Karpas-422 (cell line): ENCODE results near the gene ITFG1. TPM values are rescaled to one million over a fixed set of nuclear protein-coding genes. Genes with fewer than 3 reads are reported as not detected.
"Not testable (repeated sequence)": the region's sequence is repeated elsewhere in the genome, so short reads cannot be mapped to it uniquely, and the experiment has no call there.

Source experiments
- DNase-seq: peaks from one replicate; pipeline ENCODE4 v3.0.0-alpha.2; 2015
- H2AFZ ChIP-seq: fragments of 200-600 bp; sonication (generic); 2 replicates; pipeline ENCODE4 v1.6.1; 2014; ENCODE audit warnings: antibody characterized with exemption, low read length, mixed read lengths
- H3K27ac ChIP-seq: fragments of 200-600 bp; sonication (generic); 2 replicates; pipeline ENCODE4 v1.5.1; 2014; ENCODE audit warnings: mild to moderate bottlenecking, low read length, moderate library complexity
- H3K27me3 ChIP-seq: fragments of 200-600 bp; sonication (generic); 2 replicates; pipeline ENCODE4 v1.6.1; 2014; ENCODE audit warnings: low read length, mixed read lengths
- H3K36me3 ChIP-seq: fragments of 200-600 bp; sonication (generic); 2 replicates; pipeline ENCODE4 v1.6.1; 2014; ENCODE audit warnings: low read length, mixed read lengths; ENCODE audit not compliant: insufficient read depth
- H3K4me1 ChIP-seq: fragments of 200-600 bp; sonication (generic); 2 replicates; pipeline ENCODE4 v1.6.1; 2014; ENCODE audit warnings: mild to moderate bottlenecking, low read length, mixed read lengths
- H3K4me2 ChIP-seq: fragments of 200-600 bp; sonication (generic); 2 replicates; pipeline ENCODE4 v1.6.1; 2014; ENCODE audit warnings: low read length, low read depth, mild to moderate bottlenecking; ENCODE audit not compliant: poor library complexity, severe bottlenecking
- H3K4me3 ChIP-seq: fragments of 200-600 bp; sonication (generic); 2 replicates; pipeline ENCODE4 v1.5.1; 2014; ENCODE audit warnings: mild to moderate bottlenecking, antibody characterized with exemption, low read length, mixed read lengths
- H3K79me2 ChIP-seq: fragments of 200-600 bp; sonication (generic); 2 replicates; pipeline ENCODE4 v1.6.1; 2014; ENCODE audit warnings: mild to moderate bottlenecking, low read length, mixed read lengths
- H3K9ac ChIP-seq: fragments of 200-600 bp; sonication (generic); 2 replicates; pipeline ENCODE4 v1.6.0; 2014; ENCODE audit warnings: low read length
- H3K9me2 ChIP-seq: fragments of 200-600 bp; sonication (generic), shearing (Covaris generic); replicated peaks from 2 replicates; pipeline ENCODE4 v1.6.0; 2014; ENCODE audit warnings: mild to moderate bottlenecking, low read length, moderate library complexity; ENCODE audit not compliant: insufficient read depth
- H3K9me3 ChIP-seq: fragments of 300-700, 200-600 bp; sonication (generic); 2 replicates; pipeline ENCODE4 v1.6.1; 2014; ENCODE audit warnings: low read length, mixed read lengths
- H4K20me1 ChIP-seq: fragments of 200-600 bp; sonication (generic); 2 replicates; pipeline ENCODE4 v1.6.1; 2014; ENCODE audit warnings: mild to moderate bottlenecking, antibody characterized with exemption, low read length, low read depth; ENCODE audit not compliant: insufficient read depth
- total RNA-seq: library from RNA; depleted of rRNA; stranded (reverse); fragments of >200 nt; shearing (Covaris generic); gene quantifications from 2 replicates; pipeline ENCODE4 v1.2.3, GENCODE V29; 2014; ENCODE audit warnings: low replicate concordance

Gene ITFG1
- total RNA-seq, 1 experiment from 2014 or later: 161 TPM

GRCh38 chr16:47342055-47342454 lies 118.8 kb downstream of the ITFG1 start:
- Histone ChIP-seq H3K4me2 (no peak overlapping the region), H4K20me1 (no peaks in the 10 kb centered on the region), H3K36me3 (peaks cover 11% of the 10 kb centered on the region), H3K9me3 (no peaks in the 10 kb centered on the region), H3K4me3 (no peak overlapping the region), H3K9ac (no peak overlapping the region), H2AFZ (no peak overlapping the region), H3K9me2 (no peaks in the 10 kb centered on the region), H3K4me1 (peaks cover 4% of the 10 kb centered on the region; the same call in 1 of the 2 replicates), H3K27me3 (no peaks in the 10 kb centered on the region), H3K79me2 (peaks cover 62% of the 10 kb centered on the region), H3K27ac (no peak overlapping the region)
- peak; percentile 36 for DNase-seq

GRCh38 chr16:47330562-47330961 lies 130.3 kb downstream of the ITFG1 start:
- not testable (repeated sequence) for H3K4me3 ChIP-seq, H3K9me3 ChIP-seq, H2AFZ ChIP-seq, H3K27ac ChIP-seq, H3K9ac ChIP-seq, H3K4me2 ChIP-seq, H3K9me2 ChIP-seq, DNase-seq, H3K27me3 ChIP-seq, H4K20me1 ChIP-seq, H3K4me1 ChIP-seq, H3K36me3 ChIP-seq
- H3K79me2 ChIP-seq: peaks cover 38% of the 10 kb centered on the region

- not testable (repeated sequence) for H3K9me3 ChIP-seq, H4K20me1 ChIP-seq, H3K9me2 ChIP-seq, H3K36me3 ChIP-seq, H3K27me3 ChIP-seq, H3K4me3 ChIP-seq, H3K4me2 ChIP-seq, H3K9ac ChIP-seq, H2AFZ ChIP-seq, H3K27ac ChIP-seq, DNase-seq
- peaks cover 40% of the 10 kb centered on the region for H3K79me2 ChIP-seq
- H3K4me1 ChIP-seq: peaks cover 29% of the 10 kb centered on the region
Observed at GRCh38 chr16:47324309-47324708, 136.6 kb downstream of the ITFG1 start.

- no peaks in the 10 kb centered on the region for H3K27me3 ChIP-seq
- no peaks in the 10 kb centered on the region for H3K9me2 ChIP-seq
- peaks cover 39% of the 10 kb centered on the region for H3K4me1 ChIP-seq
- H3K36me3 ChIP-seq: 0 out of 2 replicates have a peak, but pooled peaks cover 5% of the 10 kb centered on the region
- peak overlapping the region; percentile 9; the same call in 1 of the 2 replicates for H3K27ac ChIP-seq
- peak overlapping the region; percentile 0 for H3K4me2 ChIP-seq
- peak; percentile 74 for DNase-seq
- no peaks in the 10 kb centered on the region for H4K20me1 ChIP-seq
- H3K79me2 ChIP-seq: peaks cover 35% of the 10 kb centered on the region
- no peak overlapping the region for H2AFZ ChIP-seq
- H3K9me3 ChIP-seq: no peaks in the 10 kb centered on the region
- H3K4me3 ChIP-seq: no peak overlapping the region
- no peak overlapping the region for H3K9ac ChIP-seq
Observed at GRCh38 chr16:47323241-47323640, 137.6 kb downstream of the ITFG1 start.

- H3K9ac ChIP-seq: no peak overlapping the region
- H2AFZ ChIP-seq: no peak overlapping the region
- H3K9me3 ChIP-seq: no peaks in the 10 kb centered on the region
- H3K4me3 ChIP-seq: no peak overlapping the region
- H3K27ac ChIP-seq: peak overlapping the region; percentile 19
- H3K79me2 ChIP-seq: peaks cover 44% of the 10 kb centered on the region
- DNase-seq: no peak
- H4K20me1 ChIP-seq: no peaks in the 10 kb centered on the region
- H3K27me3 ChIP-seq: no peaks in the 10 kb centered on the region
- no peaks in the 10 kb centered on the region for H3K9me2 ChIP-seq
- no peak overlapping the region for H3K4me2 ChIP-seq
- 0 out of 2 replicates have a peak, but pooled peaks cover 5% of the 10 kb centered on the region for H3K36me3 ChIP-seq
- peaks cover 60% of the 10 kb centered on the region for H3K4me1 ChIP-seq
Observed at GRCh38 chr16:47320546-47321310, 140.1 kb downstream of the ITFG1 start.

- Histone ChIP-seq H3K36me3 (0 out of 2 replicates have a peak, but pooled peaks cover 5% of the 10 kb centered on the region), H4K20me1 (no peaks in the 10 kb centered on the region), H3K79me2 (peaks cover 35% of the 10 kb centered on the region), H3K9me3 (no peaks in the 10 kb centered on the region), H3K27ac (peak overlapping the region; percentile 61), H3K27me3 (no peaks in the 10 kb centered on the region), H2AFZ (no peak overlapping the region), H3K4me2 (peak overlapping the region; percentile 45), H3K4me3 (peak overlapping the region; percentile 23; the same call in 1 of the 2 replicates), H3K9ac (no peak overlapping the region; the same call in 1 of the 2 replicates), H3K9me2 (no peaks in the 10 kb centered on the region), H3K4me1 (peaks cover 69% of the 10 kb centered on the region)
- peak; percentile 70 for DNase-seq
Observed at GRCh38 chr16:47317465-47318240, 143.2 kb downstream of the ITFG1 start.

GRCh38 chr16:47316442-47317015 lies 144.3 kb downstream of the ITFG1 start:
- DNase-seq: no peak
- Histone ChIP-seq H3K9me3 (no peaks in the 10 kb centered on the region), H3K27me3 (no peaks in the 10 kb centered on the region), H3K4me3 (no peak overlapping the region), H3K27ac (peak overlapping the region; percentile 61), H3K9ac (no peak overlapping the region), H3K4me2 (peak overlapping the region; percentile 45), H3K4me1 (peaks cover 80% of the 10 kb centered on the region), H2AFZ (no peak overlapping the region), H3K36me3 (peaks cover 5% of the 10 kb centered on the region; the same call in 1 of the 2 replicates), H3K9me2 (no peaks in the 10 kb centered on the region), H3K79me2 (peaks cover 32% of the 10 kb centered on the region), H4K20me1 (no peaks in the 10 kb centered on the region)
